Smooth muscle cell (in vitro differentiated cells): Measurements from ENCODE around the gene MAP4K5. TPM values are rescaled to one million over a fixed set of nuclear protein-coding genes. Genes with fewer than 3 reads are reported as not detected.

ENCODE experiments used
- DNase-seq: peaks from one replicate; lab custom pipeline; 2025; ENCODE audit not compliant: unreplicated experiment; lab: John Stamatoyannopoulos, UW
- H2AFZ ChIP-seq: fragments of 200-600 bp; sonication (generic); 2 replicates; pipeline ENCODE4 v1.6.0; 2016; ENCODE audit warnings: antibody characterized with exemption, low read depth, mild to moderate bottlenecking
- H3F3A ChIP-seq: fragments of 200-600 bp; sonication (generic); 2 replicates; pipeline ENCODE4 v1.6.0; 2017; ENCODE audit warnings: antibody characterized with exemption, low read depth
- H3K27ac ChIP-seq: fragments of 200-600 bp; sonication (generic); 2 replicates; pipeline ENCODE4 v1.5.1; 2016; ENCODE audit warnings: low read depth, mild to moderate bottlenecking
- H3K27me3 ChIP-seq: fragments of 200-600 bp; sonication (generic); 2 replicates; pipeline ENCODE4 v1.6.1; 2016; ENCODE audit warnings: low read depth, mild to moderate bottlenecking
- H3K36me3 ChIP-seq: fragments of 200-600 bp; sonication (generic); 2 replicates; pipeline ENCODE4 v1.5.1; 2016; ENCODE audit warnings: low read depth
- H3K4me1 ChIP-seq: fragments of 200-600 bp; sonication (generic); 2 replicates; pipeline ENCODE4 v1.5.1; 2016; ENCODE audit warnings: low read depth
- H3K4me2 ChIP-seq: fragments of 200-600 bp; sonication (generic); 2 replicates; pipeline ENCODE4 v1.6.0; 2016; ENCODE audit warnings: mild to moderate bottlenecking
- H3K4me3 ChIP-seq: fragments of 200-600 bp; sonication (generic); 2 replicates; pipeline ENCODE4 v1.5.1; 2016; ENCODE audit warnings: mild to moderate bottlenecking
- H3K79me2 ChIP-seq: fragments of 200-600 bp; sonication (generic); 2 replicates; pipeline ENCODE4 v1.6.0; 2016; ENCODE audit warnings: low read depth, mild to moderate bottlenecking
- H3K9ac ChIP-seq: fragments of 200-600 bp; sonication (generic); 2 replicates; pipeline ENCODE4 v1.6.0; 2016; ENCODE audit warnings: low read depth
- H3K9me3 ChIP-seq: fragments of 200-600 bp; sonication (generic); replicated peaks from 2 replicates; pipeline ENCODE4 v1.5.1; 2016; ENCODE audit warnings: low read depth
- H4K20me1 ChIP-seq: fragments of 200-600 bp; sonication (generic); 2 replicates; pipeline ENCODE4 v1.6.0; 2016; ENCODE audit warnings: low read depth
- WGBS: methylation state at CpG from one replicate; pipeline ENCODE4 v1.1.7; 2016; ENCODE audit warnings: low lambda C conversion rate; 5-methylcytosine and 5-hydroxymethylcytosine counted together
- polyA plus RNA-seq: library from polyadenylated mRNA; unstranded; fragments of >200 nt; fragmentation: Nextera tagmentation; extraction: Ambion mirVana; gene quantifications from 2 replicates; pipeline ENCODE4 v1.2.1, GENCODE V29; 2016
- total RNA-seq: library from RNA; depleted of rRNA; stranded (reverse); fragments of >200 nt; gene quantifications from 2 replicates; pipeline ENCODE4 v1.2.3, GENCODE V29; 2014
- TF ChIP-seq, protein P1 (sequence below): fragments of 200-600 bp; sonication (generic); IDR thresholded peaks from 2 replicates; pipeline ENCODE4 v1.5.1; 2017; ENCODE audit warnings: borderline replicate concordance, mild to moderate bottlenecking, antibody characterized with exemption; ENCODE audit not compliant: insufficient read depth, poor library complexity, severe bottlenecking

MAP4K5 gene
- total and polyA plus RNA-seq, 2 experiments from 2014 or later = 35.4 to 115 TPM

DNA sequence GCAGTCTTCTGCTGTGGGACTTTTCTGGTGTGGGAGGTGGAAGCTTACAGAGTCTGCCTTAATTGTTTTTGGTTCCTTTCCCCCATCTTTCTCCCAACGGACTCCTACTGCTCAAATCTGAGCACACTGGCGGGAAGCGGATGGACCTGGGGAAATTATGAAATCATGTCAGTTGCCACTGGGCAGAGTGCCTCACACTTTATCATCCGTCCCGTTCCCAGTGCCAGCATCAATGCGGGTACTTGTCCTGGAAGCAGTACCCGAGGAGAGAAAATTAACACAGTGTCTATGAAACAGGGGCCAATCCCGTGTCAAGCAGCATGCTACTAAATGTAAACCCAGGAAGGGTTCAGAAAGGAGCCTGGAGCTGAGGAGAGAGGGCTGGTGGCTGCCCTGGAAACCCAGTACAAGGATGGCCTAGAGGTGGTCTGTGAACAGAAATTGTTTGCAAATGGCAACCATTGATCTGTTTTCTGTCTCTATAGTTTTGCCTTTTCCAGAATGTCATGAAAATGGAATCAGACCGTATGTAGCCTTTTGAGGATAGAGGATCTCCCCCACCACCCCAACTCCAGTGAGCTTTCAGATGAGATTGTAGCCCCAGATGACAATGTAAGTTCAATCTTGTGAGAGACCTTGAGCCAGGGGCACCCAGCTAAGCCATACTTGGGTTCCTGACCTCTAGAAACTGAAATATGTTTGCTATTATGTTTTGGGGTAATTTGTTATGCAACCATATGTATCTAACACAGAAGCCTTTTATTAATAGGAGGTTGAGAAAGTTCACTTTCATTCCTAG is 134.8 kb downstream of the MAP4K5 start:
- H3K27ac ChIP-seq = peak overlapping the region; percentile 61
- H3K4me1 ChIP-seq = no peaks in the 10 kb centered on the region
- peak overlapping the region; percentile 99 for H3K4me2 ChIP-seq
- no peaks in the 10 kb centered on the region for H3K9me3 ChIP-seq
- peak overlapping the region; percentile 79 for H2AFZ ChIP-seq
- no peaks in the 10 kb centered on the region for H3K27me3 ChIP-seq
- H3K9ac ChIP-seq = peak overlapping the region; percentile 68
- WGBS = 52% methylated on average over 9 of the region's 9 CpGs
- H3K79me2 ChIP-seq = no peaks in the 10 kb centered on the region
- no peaks in the 10 kb centered on the region for H3K36me3 ChIP-seq
- TF ChIP-seq, protein P1, sequence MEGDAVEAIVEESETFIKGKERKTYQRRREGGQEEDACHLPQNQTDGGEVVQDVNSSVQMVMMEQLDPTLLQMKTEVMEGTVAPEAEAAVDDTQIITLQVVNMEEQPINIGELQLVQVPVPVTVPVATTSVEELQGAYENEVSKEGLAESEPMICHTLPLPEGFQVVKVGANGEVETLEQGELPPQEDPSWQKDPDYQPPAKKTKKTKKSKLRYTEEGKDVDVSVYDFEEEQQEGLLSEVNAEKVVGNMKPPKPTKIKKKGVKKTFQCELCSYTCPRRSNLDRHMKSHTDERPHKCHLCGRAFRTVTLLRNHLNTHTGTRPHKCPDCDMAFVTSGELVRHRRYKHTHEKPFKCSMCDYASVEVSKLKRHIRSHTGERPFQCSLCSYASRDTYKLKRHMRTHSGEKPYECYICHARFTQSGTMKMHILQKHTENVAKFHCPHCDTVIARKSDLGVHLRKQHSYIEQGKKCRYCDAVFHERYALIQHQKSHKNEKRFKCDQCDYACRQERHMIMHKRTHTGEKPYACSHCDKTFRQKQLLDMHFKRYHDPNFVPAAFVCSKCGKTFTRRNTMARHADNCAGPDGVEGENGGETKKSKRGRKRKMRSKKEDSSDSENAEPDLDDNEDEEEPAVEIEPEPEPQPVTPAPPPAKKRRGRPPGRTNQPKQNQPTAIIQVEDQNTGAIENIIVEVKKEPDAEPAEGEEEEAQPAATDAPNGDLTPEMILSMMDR = no peak
- no peaks in the 10 kb centered on the region for H3F3A ChIP-seq
- H4K20me1 ChIP-seq = no peaks in the 10 kb centered on the region
- no peak for DNase-seq
- H3K4me3 ChIP-seq = peak overlapping the region; percentile 80

DNA sequence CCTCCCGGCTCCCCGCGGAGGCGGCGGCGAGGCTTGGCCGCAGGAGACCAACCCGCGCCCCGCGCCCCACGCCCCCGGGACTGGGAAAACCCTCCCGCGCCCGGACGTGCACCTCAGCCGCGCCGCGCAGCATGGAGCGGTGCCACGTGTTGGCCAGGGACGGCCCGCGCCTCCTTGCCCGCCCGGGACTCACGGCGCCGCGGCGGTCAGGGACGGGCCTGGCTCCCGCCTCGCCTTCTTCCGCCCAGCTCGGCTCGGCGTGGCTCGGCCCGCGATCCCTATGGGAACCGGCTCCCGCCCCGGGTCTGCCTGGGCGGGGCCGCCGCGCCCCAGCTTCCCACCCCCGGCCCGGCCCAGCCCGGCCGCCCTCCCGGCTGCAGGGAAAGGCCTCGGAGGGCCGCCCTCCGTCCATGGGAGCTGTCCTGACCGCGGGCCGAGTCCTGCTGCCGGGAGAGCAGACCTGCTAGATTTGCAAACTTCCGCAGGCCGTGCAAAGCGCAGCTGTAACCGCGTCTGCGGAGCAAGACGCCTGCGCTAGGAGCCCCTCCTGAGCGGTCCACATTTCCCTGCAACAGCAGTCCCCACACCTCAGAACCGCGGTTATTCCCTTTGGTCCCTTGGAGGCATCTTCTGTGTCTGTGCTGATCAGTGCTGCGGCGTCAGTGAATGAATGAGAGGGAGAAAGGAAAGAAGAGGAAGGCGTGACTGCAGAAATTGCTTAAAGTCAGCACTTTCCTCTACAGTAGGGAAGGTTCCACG is 135.6 kb downstream of the MAP4K5 start, which contains the start of gene CDKL1:
Gene CDKL1, minus strand, starts transcription at position 251 of the 759 bp plus-strand sequence. CDS start 1,013 bp downstream, outside the sequence.
- H3K4me2 ChIP-seq = peak within 1 kb of the TSS; percentile 99
- H3F3A ChIP-seq = no peaks in the 10 kb centered on the region
- peak within 1 kb of the TSS; percentile 79 for H2AFZ ChIP-seq
- peak; percentile 30 for DNase-seq
- peak within 1 kb of the TSS; percentile 80 for H3K4me3 ChIP-seq
- under 1% methylated on average over 41 of the region's 77 CpGs for WGBS
- H4K20me1 ChIP-seq = no peaks in the 10 kb centered on the region
- H3K27ac ChIP-seq = peak within 1 kb of the TSS; percentile 61
- no peaks in the 10 kb centered on the region for H3K27me3 ChIP-seq
- no peaks in the 10 kb centered on the region for H3K79me2 ChIP-seq
- H3K9me3 ChIP-seq = no peaks in the 10 kb centered on the region
- TF ChIP-seq, protein P1 = no peak
- no peaks in the 10 kb centered on the region for H3K36me3 ChIP-seq
- H3K9ac ChIP-seq = peak within 1 kb of the TSS; percentile 68
- no peaks in the 10 kb centered on the region for H3K4me1 ChIP-seq

DNA sequence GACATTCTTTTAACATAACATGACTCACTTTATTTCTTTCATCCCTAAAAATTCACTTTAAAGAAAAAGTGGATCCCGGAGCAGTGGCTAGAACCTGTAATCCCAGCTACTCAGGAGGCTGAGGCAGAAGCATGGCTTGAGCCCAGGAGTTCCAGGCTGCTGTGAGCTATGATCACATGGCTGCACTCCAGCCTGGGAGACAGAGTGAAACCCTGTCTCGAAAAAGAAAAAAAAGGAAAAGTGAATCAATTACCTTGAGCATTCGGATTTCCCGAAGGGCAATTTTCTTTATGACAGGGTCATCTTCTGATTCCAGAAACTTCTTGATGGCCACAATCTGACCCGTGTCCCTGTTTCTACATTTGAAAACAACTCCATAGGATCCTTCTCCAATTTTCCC is 136.9 kb downstream of the MAP4K5 start:
- Histone ChIP-seq H3K4me3 (peak overlapping the region; percentile 80), H3K27me3 (no peaks in the 10 kb centered on the region), H3K27ac (no peak overlapping the region), H2AFZ (no peak overlapping the region), H3K4me2 (peak overlapping the region; percentile 99), H4K20me1 (no peaks in the 10 kb centered on the region), H3K36me3 (no peaks in the 10 kb centered on the region), H3K79me2 (no peaks in the 10 kb centered on the region), H3F3A (no peaks in the 10 kb centered on the region), H3K9ac (no peak overlapping the region), H3K9me3 (no peaks in the 10 kb centered on the region), H3K4me1 (no peaks in the 10 kb centered on the region)
- WGBS = 86% methylated on average over 5 of the region's 5 CpGs
- no peak for DNase-seq
- TF ChIP-seq, protein P1 = no peak
